Hepatocyte (in vitro differentiated cells): ENCODE measurements around the gene FBP1.

ENCODE experiments used
- EZH2 ChIP-seq: fragments of 200-600 bp; sonication (generic); IDR thresholded peaks from 2 replicates; pipeline ENCODE4 v1.6.1; 2016; ENCODE audit warnings: antibody characterized with exemption, mild to moderate bottlenecking, borderline replicate concordance
- EZH2phosphoT487 ChIP-seq: fragments of 200-600 bp; sonication (generic); IDR thresholded peaks from one replicate; pipeline ENCODE4 v1.6.1; 2018; ENCODE audit warnings: antibody characterized with exemption, mild to moderate bottlenecking, low read depth, moderate library complexity; ENCODE audit not compliant: unreplicated experiment, severe bottlenecking
- TF ChIP-seq, protein P1 (sequence below): fragments of 200-600 bp; sonication (generic); IDR thresholded peaks from 2 replicates; pipeline ENCODE4 v1.5.1; 2016; ENCODE audit warnings: antibody characterized with exemption, mild to moderate bottlenecking; ENCODE audit not compliant: poor library complexity

DNA sequence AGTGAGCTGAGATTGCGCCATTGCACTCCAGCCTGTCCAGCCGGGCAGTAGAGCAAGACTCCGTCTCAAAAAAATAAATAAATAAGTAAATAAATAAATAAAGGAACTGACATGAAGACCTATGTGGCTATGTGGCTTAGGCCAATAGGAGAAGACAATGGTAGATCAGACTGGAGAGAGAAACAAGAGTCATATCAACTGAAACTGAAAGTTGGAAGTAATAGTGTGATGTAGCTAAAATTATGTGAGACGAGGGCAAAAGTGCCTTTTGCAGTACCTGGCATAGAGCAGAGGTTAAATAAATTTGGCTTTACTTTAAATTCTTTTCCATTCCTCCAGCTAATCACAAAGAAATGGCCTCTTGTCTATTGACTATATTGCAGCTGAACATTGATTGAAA lies 53.0 kb downstream of the FBP1 start:
- TF ChIP-seq EZH2: no peak
- TF ChIP-seq, protein P1, sequence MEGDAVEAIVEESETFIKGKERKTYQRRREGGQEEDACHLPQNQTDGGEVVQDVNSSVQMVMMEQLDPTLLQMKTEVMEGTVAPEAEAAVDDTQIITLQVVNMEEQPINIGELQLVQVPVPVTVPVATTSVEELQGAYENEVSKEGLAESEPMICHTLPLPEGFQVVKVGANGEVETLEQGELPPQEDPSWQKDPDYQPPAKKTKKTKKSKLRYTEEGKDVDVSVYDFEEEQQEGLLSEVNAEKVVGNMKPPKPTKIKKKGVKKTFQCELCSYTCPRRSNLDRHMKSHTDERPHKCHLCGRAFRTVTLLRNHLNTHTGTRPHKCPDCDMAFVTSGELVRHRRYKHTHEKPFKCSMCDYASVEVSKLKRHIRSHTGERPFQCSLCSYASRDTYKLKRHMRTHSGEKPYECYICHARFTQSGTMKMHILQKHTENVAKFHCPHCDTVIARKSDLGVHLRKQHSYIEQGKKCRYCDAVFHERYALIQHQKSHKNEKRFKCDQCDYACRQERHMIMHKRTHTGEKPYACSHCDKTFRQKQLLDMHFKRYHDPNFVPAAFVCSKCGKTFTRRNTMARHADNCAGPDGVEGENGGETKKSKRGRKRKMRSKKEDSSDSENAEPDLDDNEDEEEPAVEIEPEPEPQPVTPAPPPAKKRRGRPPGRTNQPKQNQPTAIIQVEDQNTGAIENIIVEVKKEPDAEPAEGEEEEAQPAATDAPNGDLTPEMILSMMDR: no peak
- TF ChIP-seq EZH2phosphoT487: no peak
